ENCODE results near the gene TMEM141.

DNA sequence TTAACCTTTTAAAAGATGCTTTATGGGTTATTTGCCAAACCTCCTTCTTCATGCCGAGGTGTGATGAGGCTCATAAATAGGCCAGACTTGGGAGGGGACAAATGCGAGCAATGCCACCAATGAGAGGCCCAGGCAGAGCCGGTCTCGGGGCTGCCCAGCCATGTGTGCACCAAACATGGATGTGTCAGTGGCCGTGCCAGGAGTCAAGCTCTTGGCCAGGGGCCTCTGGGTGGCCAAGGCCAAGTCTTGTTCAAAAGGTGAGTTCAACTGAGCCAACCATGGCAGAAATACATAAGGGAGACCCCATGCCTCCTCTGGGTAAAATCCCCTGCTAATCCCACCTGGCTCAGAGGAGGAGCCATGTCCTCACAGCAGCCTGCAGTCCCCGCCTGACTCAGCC is 16.0 kb upstream of the TMEM141 start:
- TF ChIP-seq, protein P1, sequence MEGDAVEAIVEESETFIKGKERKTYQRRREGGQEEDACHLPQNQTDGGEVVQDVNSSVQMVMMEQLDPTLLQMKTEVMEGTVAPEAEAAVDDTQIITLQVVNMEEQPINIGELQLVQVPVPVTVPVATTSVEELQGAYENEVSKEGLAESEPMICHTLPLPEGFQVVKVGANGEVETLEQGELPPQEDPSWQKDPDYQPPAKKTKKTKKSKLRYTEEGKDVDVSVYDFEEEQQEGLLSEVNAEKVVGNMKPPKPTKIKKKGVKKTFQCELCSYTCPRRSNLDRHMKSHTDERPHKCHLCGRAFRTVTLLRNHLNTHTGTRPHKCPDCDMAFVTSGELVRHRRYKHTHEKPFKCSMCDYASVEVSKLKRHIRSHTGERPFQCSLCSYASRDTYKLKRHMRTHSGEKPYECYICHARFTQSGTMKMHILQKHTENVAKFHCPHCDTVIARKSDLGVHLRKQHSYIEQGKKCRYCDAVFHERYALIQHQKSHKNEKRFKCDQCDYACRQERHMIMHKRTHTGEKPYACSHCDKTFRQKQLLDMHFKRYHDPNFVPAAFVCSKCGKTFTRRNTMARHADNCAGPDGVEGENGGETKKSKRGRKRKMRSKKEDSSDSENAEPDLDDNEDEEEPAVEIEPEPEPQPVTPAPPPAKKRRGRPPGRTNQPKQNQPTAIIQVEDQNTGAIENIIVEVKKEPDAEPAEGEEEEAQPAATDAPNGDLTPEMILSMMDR (IDR thresholded peaks at IDR 0.05): no peak
- TF ChIP-seq, protein P2, sequence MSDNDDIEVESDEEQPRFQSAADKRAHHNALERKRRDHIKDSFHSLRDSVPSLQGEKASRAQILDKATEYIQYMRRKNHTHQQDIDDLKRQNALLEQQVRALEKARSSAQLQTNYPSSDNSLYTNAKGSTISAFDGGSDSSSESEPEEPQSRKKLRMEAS (IDR thresholded peaks at IDR 0.05; ENCODE audit: low read depth): no peak
- TF ChIP-seq, protein P3, sequence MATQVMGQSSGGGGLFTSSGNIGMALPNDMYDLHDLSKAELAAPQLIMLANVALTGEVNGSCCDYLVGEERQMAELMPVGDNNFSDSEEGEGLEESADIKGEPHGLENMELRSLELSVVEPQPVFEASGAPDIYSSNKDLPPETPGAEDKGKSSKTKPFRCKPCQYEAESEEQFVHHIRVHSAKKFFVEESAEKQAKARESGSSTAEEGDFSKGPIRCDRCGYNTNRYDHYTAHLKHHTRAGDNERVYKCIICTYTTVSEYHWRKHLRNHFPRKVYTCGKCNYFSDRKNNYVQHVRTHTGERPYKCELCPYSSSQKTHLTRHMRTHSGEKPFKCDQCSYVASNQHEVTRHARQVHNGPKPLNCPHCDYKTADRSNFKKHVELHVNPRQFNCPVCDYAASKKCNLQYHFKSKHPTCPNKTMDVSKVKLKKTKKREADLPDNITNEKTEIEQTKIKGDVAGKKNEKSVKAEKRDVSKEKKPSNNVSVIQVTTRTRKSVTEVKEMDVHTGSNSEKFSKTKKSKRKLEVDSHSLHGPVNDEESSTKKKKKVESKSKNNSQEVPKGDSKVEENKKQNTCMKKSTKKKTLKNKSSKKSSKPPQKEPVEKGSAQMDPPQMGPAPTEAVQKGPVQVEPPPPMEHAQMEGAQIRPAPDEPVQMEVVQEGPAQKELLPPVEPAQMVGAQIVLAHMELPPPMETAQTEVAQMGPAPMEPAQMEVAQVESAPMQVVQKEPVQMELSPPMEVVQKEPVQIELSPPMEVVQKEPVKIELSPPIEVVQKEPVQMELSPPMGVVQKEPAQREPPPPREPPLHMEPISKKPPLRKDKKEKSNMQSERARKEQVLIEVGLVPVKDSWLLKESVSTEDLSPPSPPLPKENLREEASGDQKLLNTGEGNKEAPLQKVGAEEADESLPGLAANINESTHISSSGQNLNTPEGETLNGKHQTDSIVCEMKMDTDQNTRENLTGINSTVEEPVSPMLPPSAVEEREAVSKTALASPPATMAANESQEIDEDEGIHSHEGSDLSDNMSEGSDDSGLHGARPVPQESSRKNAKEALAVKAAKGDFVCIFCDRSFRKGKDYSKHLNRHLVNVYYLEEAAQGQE (IDR thresholded peaks at IDR 0.05; ENCODE audit: low read depth, low read length): no peak
- TF ChIP-seq EZH2phosphoT487 (IDR thresholded peaks at IDR 0.05; ENCODE audit: borderline replicate concordance, low read depth) (no peak), POLR2AphosphoS5 (IDR thresholded peaks at IDR 0.05; ENCODE audit: low read depth, low read length) (no peak), GATA2 (CRISPR knock-in tag; IDR thresholded peaks at IDR 0.05) (no peak), EP300 (IDR thresholded peaks at IDR 0.05; ENCODE audit: borderline replicate concordance in 1 of 2, low read depth in 1 of 2, low read length in 1 of 2) (no peak), CHD2 (IDR thresholded peaks at IDR 0.05; ENCODE audit: low read length, partially characterized antibody) (no peak)
- TF ChIP-seq, protein P4, sequence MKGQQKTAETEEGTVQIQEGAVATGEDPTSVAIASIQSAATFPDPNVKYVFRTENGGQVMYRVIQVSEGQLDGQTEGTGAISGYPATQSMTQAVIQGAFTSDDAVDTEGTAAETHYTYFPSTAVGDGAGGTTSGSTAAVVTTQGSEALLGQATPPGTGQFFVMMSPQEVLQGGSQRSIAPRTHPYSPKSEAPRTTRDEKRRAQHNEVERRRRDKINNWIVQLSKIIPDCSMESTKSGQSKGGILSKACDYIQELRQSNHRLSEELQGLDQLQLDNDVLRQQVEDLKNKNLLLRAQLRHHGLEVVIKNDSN (IDR thresholded peaks at IDR 0.05; ENCODE audit: borderline replicate concordance, low read depth): no peak
